GM12872 (cell line): ENCODE results near the gene C5orf58.

Experiments
- TF ChIP-seq, protein P1 (sequence below): IDR thresholded peaks from 3 replicates; pipeline ENCODE4 v1.5.1; 2011; ENCODE audit warnings: low read depth, mild to moderate bottlenecking, low read length, moderate library complexity; ENCODE audit not compliant: insufficient read depth

Gene C5orf58

DNA sequence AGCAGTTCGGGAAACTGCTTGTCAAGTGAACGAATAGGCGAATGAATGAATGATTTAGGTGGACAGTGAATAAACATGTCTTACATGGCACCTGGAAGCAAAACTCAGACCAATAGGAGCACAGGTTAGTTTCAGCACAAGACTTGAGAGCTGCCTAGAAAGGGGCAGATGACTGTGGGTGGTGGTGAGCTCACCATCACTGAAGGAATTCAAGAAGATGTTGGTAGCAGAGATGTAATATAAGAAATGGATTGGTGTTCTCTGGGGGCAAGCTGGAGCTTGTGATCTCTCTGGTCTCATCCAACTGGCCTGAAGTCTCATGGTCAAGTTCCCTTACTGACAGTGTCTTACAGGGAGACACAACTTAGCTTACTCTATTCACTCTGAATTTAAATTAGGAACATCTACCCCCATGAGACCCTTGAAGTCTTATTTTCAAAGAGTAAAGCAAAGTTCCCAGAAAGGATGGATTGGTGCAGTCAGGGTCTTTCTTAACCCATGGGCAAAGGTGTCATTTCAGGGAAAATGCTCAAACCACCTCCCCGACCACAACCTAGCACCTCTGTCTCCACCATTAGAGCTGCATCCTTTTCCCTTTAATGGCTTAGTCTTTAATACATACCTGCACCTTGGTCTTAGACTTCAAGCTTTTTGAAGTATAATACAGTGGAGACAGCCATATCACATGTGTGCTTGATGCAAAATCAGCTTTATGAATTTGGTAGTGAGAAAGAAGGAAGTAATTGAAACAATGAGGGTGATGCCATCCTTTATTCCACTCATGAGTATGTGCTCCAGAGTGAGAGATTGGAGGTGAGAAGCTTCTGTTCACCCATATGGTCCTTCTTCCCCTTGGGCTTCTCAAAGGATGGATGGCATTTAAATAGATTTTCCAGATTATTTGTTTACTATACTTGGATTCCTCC is 59.7 kb downstream of the C5orf58 start:
- TF ChIP-seq, protein P1, sequence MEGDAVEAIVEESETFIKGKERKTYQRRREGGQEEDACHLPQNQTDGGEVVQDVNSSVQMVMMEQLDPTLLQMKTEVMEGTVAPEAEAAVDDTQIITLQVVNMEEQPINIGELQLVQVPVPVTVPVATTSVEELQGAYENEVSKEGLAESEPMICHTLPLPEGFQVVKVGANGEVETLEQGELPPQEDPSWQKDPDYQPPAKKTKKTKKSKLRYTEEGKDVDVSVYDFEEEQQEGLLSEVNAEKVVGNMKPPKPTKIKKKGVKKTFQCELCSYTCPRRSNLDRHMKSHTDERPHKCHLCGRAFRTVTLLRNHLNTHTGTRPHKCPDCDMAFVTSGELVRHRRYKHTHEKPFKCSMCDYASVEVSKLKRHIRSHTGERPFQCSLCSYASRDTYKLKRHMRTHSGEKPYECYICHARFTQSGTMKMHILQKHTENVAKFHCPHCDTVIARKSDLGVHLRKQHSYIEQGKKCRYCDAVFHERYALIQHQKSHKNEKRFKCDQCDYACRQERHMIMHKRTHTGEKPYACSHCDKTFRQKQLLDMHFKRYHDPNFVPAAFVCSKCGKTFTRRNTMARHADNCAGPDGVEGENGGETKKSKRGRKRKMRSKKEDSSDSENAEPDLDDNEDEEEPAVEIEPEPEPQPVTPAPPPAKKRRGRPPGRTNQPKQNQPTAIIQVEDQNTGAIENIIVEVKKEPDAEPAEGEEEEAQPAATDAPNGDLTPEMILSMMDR = no peak

DNA sequence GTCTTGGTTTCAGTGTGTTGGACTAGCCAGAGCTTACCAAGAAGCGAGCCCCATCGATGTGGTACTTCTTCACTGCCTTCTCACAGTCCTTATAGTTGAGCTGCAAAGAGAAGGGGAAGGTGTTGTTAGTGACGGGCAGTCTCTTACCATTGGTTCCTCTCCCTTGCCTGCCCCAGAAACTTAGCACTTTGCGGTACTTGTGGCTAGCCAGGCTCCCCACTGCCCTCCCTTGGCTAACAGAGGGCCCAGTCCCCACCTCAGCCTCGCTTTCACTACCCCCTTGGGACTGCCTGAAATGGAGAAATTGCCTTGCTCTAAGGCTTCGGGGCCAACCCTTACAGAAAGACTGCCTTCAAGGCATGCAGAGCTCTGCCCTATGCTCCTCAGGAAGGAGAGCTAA is 60.5 kb downstream of the C5orf58 start:
- TF ChIP-seq, protein P1 = no peak

DNA sequence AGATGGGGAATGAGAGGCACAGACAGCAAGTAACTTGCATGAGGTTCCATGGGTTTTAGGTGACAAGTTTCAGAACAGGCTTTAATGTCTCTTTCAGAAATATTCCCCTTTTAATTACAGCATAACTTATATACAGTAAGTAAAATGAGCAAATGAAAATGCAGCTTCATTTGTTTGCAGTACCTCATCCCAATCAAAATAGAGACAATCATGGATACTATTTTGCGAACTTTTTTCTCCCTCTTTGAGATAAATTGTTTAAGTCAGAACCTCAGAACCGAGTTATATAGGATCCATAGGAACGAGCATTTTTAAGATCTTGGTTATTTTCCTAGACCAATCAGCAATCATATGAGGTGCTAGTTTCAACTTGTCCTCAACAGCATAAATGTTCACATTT is 61.3 kb downstream of the C5orf58 start:
- TF ChIP-seq, protein P1 = no peak

DNA sequence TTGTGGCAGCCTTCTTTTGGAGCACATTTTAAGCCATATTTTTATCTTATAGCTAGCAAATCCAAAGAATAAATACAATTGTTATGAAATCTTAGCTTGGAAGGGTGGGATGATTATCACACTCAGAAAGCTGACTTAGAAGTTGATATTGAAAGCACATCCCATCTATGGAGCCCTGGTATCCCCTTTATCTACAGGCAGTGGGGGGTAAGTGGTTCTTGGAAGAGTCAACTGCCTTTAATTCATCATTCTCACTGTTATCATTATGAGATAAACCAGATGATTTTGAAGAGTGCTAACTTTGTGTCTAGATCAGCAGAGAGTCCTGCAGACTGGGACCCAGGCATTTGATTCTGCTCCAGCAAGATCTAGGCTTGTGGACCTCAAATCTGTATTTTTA is 61.8 kb downstream of the C5orf58 start:
- TF ChIP-seq, protein P1 = no peak
